ENCODE data around the gene RWDD4.

Gene RWDD4

DNA sequence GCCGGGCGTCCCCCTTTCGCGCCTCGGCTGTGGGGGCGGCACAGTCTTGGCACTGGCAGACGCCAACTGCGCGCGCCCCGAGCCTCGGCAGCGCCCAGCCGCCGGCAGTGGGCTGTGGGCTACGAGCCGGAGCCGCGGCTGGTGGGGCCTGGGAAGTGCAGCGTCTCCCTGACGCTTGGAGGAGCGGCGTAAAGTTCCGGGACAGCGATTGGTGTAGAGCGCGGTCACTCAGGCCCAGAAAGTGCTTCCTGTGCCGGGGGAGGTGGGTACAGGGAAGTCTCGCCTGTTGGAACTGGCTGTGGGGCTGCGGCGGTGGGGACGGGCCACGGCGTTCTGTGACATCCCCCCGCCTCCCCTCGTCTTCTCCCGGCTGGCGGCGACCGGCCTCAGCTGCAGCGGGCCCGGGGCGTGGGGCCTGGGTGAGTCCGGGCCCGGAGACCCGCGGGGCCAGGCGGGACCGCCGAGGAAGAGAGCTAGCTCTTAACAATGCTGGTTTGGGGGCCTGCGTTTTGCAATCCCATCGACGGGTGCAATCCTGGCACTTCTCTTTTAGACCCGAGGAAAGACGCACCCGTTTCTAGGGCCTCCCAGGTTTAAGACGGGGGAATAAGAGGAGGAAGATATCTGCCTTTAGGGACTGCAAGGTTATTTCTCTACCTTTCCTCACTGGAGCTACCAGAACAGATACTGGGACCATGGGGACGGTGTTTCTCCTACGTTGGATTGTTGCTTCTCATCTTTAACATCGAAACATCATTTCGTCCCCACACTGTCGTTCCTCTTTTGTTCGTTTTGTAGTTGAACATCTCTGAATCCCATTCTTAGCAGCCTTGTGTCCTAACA lies at the start of gene RWDD4, which contains the start of gene TRAPPC11:
Gene RWDD4 (minus strand): TSS at position 157 of the 843 bp plus-strand sequence. CDS start 233 bp downstream, outside the sequence.
Gene TRAPPC11 (plus strand): TSS at position 265 of the 843 bp plus-strand sequence. CDS start 4,575 bp downstream, outside the sequence.
- H3K4me3 ChIP-seq (ENCODE audit: low read depth, low read length) = peak within 1 kb of the TSS; percentile 70
- TF ChIP-seq, protein P1, sequence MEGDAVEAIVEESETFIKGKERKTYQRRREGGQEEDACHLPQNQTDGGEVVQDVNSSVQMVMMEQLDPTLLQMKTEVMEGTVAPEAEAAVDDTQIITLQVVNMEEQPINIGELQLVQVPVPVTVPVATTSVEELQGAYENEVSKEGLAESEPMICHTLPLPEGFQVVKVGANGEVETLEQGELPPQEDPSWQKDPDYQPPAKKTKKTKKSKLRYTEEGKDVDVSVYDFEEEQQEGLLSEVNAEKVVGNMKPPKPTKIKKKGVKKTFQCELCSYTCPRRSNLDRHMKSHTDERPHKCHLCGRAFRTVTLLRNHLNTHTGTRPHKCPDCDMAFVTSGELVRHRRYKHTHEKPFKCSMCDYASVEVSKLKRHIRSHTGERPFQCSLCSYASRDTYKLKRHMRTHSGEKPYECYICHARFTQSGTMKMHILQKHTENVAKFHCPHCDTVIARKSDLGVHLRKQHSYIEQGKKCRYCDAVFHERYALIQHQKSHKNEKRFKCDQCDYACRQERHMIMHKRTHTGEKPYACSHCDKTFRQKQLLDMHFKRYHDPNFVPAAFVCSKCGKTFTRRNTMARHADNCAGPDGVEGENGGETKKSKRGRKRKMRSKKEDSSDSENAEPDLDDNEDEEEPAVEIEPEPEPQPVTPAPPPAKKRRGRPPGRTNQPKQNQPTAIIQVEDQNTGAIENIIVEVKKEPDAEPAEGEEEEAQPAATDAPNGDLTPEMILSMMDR (IDR thresholded peaks at IDR 0.05; ENCODE audit: control insufficient read depth, extremely low read depth, insufficient read depth) = 0 out of 2 replicates have a peak, but pooled peaks have one; percentile 15
- DNase-seq (ENCODE audit: low read depth) = peak; percentile 95

DNA sequence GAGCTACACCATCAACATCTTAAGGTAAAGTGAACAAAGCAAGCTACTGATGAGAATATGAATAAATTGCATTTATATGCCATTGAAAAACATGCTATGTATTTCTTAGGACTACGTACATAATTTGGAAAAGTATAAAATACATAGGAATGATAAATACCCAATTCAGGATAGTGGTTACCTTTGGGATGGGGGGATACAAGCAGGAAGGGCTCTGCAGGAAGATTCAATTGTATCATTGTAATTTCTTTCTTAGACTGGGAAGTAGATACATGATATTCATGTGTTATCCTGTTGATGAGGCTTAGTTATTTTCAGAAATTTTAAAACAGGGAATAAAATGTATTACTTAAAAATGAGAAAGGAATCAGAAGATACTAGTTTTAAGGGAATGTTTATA lies 43.5 kb upstream of the RWDD4 start:
- H3K4me3 ChIP-seq (ENCODE audit: low read depth, low read length) = no peak overlapping the region
- no peak for DNase-seq (ENCODE audit: low read depth)
- TF ChIP-seq, protein P1 (IDR thresholded peaks at IDR 0.05; ENCODE audit: control insufficient read depth, extremely low read depth, insufficient read depth) = no peak

DNA sequence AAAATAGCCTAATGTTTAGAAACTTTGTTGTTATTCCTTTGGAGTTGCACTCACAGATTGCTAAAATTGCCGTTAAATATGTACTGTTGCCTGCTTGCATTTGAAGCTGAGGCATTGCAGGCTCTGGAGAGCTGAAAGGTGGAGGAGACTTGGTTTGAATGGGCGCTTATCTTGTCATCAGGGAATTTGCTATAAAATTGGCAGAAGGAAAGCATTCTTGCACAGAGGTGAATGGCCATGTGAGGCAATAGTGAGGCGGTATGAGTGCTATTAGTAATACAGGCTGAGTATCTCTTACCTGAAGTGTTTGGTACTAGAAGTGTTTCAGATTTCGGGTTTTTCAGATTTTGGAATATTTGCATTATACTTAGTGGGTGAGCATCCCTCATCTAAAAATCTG lies 41.4 kb upstream of the RWDD4 start:
- H3K4me3 ChIP-seq (ENCODE audit: low read depth, low read length) = no peak overlapping the region
- TF ChIP-seq, protein P1 (IDR thresholded peaks at IDR 0.05; ENCODE audit: control insufficient read depth, extremely low read depth, insufficient read depth) = peak; percentile 14; the same call in 1 of the 2 replicates
- no peak for DNase-seq (ENCODE audit: low read depth)

DNA sequence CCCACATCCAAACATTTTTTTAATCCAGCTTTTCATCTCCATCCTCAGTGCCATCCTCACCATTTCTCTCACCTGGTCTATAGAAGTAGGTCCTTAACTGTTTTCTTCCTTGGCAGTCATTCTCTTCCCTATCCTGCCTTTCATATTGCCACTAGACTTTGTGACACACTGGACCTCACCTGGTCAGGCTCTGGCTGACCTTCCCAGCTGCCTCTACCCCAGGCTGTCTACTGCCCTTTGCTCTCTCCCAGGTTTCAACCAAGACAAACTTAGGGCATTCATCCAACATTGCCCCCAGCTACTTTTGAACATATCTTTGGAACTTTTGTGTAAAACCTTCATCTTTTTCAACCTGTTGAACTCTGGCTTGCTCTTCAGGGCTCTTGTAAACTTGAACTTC lies 39.9 kb upstream of the RWDD4 start:
- H3K4me3 ChIP-seq (ENCODE audit: low read depth, low read length) = no peak overlapping the region
- TF ChIP-seq, protein P1 (IDR thresholded peaks at IDR 0.05; ENCODE audit: control insufficient read depth, extremely low read depth, insufficient read depth) = no peak
- DNase-seq (ENCODE audit: low read depth) = no peak

DNA sequence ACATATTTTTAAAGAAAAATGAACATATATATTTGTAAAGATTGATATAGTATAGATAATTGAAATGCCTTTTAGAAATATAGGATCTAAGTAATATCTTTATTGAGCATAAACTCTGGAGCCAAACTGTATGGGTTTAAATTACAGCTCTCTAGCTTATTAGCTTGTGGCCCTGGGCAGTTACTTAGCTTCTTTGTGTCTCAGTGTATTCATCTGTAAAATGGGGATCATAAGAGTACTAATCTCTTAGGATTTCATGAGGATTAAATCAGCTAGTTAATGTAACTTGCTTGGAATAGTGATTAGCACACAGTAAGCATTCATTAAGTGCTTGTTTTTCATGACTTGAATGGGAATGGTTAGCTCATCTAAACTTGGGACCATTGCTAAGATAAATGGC lies 32.9 kb upstream of the RWDD4 start:
- no peak for DNase-seq (ENCODE audit: low read depth)
- no peak overlapping the region for H3K4me3 ChIP-seq (ENCODE audit: low read depth, low read length)
- TF ChIP-seq, protein P1 (IDR thresholded peaks at IDR 0.05; ENCODE audit: control insufficient read depth, extremely low read depth, insufficient read depth) = no peak

DNA sequence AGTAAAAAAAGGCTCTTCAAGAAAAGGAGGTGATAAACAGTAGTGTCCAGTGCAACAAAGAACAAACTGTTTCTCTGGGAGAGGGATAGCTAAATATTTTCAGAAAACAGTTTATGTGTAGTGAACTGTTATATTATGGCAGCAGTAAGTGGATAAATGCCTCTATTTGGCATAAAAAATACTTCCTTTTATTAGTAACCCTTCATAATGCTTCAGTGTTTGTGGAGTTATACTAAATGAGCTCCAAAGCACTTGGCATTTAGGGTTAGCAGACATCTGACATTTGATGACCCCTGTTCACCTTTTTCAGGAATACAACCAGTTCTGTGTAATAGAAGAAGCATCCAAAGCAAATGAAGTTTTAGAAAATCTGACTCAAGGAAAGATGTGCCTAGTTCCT lies 32.0 kb upstream of the RWDD4 start:
- no peak overlapping the region for H3K4me3 ChIP-seq (ENCODE audit: low read depth, low read length)
- TF ChIP-seq, protein P1 (IDR thresholded peaks at IDR 0.05; ENCODE audit: control insufficient read depth, extremely low read depth, insufficient read depth) = no peak
- DNase-seq (ENCODE audit: low read depth) = no peak

Data from LNCaP clone FGC (cell line).